Measurements from ENCODE around the gene WASF3. TPM values are rescaled to one million over a fixed set of nuclear protein-coding genes. Genes with fewer than 3 reads are reported as not detected.

Gene WASF3
- 10.2 TPM for polyA plus RNA-seq (ENCODE audit: insufficient read length)

DNA sequence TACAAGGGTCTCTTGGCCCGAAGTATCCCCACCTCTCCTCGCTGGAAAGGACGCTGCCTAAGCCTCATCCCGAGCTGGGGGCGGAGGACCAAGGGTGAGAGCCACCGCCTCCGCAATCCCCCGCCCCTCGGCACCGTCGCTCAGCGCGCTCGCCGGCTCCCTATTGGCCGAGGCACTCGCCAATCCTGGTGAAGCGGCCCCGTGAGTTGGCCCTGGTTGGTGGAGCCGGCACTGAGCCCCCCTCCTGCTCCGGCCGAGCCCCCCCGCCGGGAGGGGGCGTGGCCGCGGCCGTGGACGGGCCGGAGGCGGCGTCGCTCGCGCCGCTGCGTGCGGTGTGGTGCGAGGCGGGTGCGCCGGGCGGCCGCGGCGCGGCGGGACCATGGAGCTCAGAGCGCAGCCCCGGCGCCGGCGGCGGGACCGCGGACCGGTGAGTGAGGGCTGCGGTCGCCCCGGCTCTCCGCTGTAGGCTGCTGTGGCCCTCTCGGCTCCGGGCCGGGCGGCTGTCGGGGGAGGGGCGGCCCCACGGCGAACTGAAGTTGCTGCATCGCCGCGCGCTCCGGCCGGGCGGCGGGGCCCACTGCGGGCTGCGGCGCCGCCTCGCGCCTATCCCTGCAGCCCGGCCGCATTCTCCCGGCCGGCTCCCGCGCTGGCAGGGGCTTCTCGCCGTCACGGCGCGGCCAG is at the start of gene WASF3:
Gene WASF3 (plus strand): TSS at position 291 of the 681 bp plus-strand sequence. CDS start 84,588 bp downstream, outside the sequence.
- peak; percentile 96 for DNase-seq

- DNase-seq: no peak
These were observed 48.6 kb upstream of the WASF3 start for GRCh38 chr13:26508885-26509284.

- no peak for DNase-seq
These were observed 48.0 kb upstream of the WASF3 start for GRCh38 chr13:26509491-26509890.

DNA sequence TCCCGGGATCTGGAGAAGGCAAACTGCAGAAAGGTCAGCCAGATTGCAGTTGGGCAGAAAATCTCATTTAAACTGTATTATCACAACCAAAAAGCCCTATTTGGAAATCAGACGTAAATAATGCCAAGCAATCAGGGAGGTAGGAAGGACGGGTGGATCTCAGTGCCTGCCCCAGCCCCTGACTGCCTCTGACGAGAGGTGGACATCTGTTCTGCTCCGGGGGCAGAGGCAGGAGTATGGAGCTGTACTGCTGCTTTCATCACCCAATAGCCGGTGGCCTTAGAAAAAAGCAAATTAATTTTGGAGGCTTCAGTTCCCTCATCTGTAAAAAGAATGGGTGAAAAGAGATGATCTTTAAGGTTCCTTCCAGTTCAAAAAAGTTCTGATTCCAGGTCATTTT is 43.6 kb upstream of the WASF3 start:
- DNase-seq: no peak

DNA sequence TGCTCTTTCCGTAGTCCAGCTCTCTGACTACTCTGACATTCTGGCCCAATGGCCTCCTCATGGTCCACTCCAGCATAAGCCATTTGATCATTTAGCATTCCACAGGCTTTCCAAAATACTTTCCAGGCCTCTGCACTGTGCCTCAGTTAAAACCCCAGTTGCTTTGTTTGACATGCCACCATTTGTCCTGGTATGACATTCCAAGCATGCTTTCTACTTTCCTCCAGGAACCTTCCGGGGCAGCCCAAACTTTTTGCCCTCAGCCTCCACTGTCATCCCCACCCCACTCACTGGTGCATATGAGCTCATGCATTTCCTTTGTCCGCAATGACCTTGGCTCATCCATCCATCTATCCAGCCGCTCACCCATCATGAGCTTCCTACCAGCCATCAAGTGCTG is 41.8 kb upstream of the WASF3 start:
- DNase-seq: no peak

- DNase-seq: no peak
These were observed 39.5 kb upstream of the WASF3 start for GRCh38 chr13:26517936-26518335.

- no peak for DNase-seq
These were observed 39.0 kb upstream of the WASF3 start for GRCh38 chr13:26518451-26518959.

DNA sequence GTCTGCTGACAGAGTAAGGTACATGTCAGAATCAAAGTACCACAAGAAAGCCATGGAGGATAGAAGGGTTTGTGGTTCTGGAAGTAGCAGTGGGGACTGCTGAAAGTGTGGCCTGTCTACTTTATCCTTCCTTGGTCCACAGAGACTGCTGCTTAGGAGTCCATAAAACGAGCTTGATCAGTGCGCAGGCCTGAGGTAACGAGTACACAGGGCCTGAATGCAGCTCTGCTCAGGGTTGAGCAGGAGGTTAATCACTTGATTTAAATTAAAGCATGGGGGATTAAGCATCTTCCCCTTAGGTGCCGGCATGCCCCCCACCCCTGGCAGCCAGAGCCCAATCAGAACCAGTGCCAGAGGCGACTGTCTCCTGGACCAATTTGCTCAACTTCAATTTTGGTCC is 34.9 kb upstream of the WASF3 start:
- no peak for DNase-seq

DNA sequence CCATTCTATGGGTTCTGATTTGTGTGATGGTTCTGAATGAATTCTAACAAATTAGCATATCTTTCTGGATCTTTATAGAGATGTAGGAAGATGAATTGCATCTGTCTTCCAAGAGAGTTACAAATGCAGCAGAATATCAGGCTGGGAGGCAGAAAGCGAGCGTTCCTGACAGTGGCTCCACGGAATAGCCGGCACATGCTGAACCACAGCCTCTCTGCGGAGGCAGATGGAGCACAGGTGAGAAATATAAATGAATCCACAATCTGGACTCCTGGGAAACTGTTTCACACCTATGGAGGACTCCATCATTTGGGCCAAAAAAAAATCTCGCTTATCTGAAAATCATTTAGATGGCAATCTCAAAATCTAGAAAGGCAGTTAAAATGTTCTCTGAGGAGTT is 34.5 kb upstream of the WASF3 start:
- no peak for DNase-seq

DNA sequence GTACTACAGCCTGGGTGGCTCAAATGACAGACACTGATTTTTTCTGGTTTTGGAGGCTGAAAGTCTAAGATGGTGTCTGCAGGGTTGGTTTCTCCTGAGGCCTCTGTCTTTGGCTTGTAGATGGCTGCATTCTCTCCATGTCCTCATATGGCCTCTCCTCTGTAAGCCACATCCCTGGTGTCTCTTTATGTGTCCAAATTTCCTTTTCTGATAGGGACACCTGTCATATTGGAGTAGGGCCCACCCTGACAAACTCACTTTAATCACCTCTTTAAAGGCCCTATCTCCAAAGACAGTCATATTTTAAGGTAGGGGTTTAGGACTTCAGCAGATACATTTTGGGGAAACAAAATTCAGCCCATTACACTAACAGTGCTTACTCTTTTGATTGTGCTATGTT is 32.0 kb upstream of the WASF3 start:
- DNase-seq: no peak

- no peak for DNase-seq
These were observed 30.7 kb upstream of the WASF3 start for GRCh38 chr13:26526702-26527216.

- DNase-seq: no peak
These were observed 29.0 kb upstream of the WASF3 start for GRCh38 chr13:26528527-26528926.

DNA sequence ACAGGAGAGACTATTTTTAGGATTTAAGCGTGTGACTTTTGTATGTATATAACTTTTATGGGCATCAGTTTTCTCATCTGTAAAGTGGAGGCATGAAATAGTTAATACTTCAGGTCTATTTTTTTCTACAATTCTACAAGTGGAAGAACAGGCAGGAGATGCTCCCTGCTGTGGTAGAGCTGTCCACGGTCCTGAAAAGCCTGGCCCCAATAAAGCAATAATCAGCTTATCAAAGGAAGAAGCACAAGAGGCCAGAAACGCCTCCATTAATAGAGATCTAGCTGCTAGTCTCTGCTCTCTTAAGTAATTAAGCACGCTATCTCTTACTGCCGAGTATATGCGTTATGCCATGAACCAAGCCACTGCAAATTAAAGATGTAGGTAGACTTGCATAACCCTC is 28.0 kb upstream of the WASF3 start:
- peak; percentile 74 for DNase-seq

DNA sequence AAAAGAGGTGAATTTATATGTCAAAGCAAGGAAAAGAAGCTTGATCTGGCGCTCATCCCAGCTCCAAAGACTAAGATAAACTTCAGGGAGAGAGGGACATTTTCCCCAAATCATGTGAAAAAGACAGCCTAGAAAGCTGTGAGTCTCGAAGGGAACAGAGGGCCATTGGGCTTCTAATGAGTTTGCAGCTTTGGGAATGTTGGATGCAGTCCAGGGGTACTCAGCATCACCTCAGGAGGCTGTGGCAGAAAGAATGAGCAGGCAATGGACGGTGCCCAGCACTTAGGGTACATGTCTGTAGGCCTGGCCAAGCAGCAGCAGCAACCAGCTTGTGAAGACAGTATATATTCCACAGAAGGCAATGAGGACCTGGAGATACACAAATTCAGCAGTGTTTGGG is 25.7 kb upstream of the WASF3 start:
- no peak for DNase-seq

DNA sequence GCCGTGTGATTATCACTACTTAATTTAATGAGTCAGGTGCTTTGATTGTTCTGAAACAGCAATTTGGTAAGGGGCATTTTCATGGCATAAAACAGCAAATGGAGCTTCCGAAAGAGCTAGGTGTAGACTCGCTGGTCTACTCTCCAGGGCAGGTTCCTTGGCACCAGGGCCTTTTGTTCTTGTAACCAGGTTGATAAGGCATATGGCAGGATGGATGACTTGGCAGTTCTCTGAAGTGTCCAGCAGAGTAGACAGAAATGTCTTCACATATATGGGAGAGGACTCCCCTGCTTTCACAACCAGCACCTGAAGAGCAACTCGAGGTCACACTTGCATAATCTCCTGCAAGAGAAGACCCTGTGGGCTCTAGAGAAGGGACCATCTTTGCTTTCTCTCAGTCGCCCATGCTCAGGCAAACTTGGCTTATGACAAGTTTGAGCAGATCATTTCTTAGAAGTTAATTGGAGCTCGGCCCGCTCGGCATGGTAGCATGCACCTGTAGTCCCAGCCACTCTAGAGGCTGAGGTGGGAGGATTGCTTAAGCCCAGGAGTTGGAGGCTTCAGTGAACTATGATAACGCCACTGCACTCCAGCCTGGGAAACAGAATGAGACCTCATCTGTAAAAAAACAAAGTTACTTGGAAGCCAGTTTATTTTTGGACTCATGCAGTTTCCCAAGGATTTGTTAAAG is 23.3 kb upstream of the WASF3 start:
- no peak for DNase-seq

GRCh38 chr13:26538363-26539317 is 18.8 kb upstream of the WASF3 start:
- no peak for DNase-seq

- no peak for DNase-seq
These were observed 17.7 kb upstream of the WASF3 start for GRCh38 chr13:26539738-26540292.

DNA sequence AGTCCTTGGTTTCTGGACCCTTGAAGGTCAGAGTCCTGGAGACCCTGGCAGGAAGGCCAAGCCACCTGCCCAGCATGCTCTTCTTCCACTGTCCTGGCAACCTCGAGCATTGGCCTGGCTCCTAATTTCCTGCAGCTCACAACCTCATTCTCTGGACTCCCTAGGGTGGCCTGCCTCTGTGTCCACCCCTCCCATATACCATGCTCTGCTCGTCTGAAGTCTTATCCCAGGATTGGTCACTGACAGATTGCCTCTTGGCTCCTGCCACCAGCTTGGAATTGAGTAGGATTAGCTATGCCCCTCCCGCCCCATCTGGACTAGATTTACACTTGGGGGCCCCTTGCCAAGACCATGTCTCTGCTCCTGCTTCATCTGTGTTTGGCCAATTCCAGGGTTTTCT is 17.1 kb upstream of the WASF3 start:
- DNase-seq: no peak

DNA sequence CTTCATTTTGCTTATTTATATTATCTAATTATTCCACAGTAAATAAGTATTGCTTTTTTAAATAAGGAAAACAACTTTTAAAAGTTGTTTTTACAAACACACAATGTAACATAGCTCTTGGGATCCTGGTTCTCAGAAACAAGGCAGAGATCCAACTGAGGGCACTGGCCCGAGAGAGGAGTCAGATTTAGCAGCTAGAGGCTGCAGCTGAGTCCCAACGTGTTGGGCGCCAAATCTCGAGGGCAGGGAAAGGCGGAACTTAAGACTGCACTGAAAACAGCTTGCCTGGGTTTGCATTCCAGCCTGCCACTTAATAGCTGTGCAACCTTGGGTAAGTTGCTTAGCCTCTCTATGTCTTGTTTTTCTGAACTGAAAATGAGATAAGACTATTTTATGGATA is 16.4 kb upstream of the WASF3 start:
- DNase-seq: no peak

GRCh38 chr13:26541678-26542568 is 15.6 kb upstream of the WASF3 start:
- DNase-seq: no peak

DNA sequence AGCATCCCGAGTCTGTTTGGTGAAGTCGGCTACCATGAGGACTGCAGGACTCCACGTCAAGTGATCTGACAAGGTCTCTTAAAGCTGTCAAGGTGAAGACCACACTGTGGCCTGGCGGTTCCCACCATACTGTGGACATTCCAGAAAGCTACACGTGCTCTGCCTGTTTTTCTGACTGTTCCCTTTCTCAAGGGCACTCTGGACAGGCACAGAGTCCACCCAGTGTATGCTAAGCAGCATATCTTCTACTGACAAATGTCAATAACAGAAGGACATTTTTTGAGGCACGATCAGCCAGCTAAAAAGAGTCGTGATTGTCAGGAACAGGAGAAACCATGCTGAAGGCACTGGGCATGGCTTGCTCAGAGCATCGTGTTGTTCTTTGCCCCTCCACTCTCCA is 12.8 kb upstream of the WASF3 start:
- DNase-seq: no peak
